RWPE2 (cell line): ENCODE measurements around the gene VRK3.
A peak's percentile ranks its signal among the peaks of the same experiment; 100 is the strongest.

ENCODE experiments used
- ATAC-seq: fragments of 200-7000 bp; cut with Tn5 transposase; 3 replicates; pipeline ENCODE4 v1.9.1; 2021; ENCODE audit warnings: low read depth
- DNase-seq: peaks from one replicate; pipeline ENCODE4 v3.0.0-alpha.2; 2020; ENCODE audit warnings: low spot score
- H3K27ac ChIP-seq: fragments of 450-650 bp; 2 replicates; pipeline ENCODE4 v1.5.1; 2017; ENCODE audit warnings: mild to moderate bottlenecking; ENCODE audit not compliant: poor library complexity, severe bottlenecking
- H3K27me3 ChIP-seq: fragments of 250-450 bp; sonication (Bioruptor Pico); 2 replicates; pipeline ENCODE4 v1.5.1; 2021; ENCODE audit warnings: mild to moderate bottlenecking, moderate library complexity; ENCODE audit not compliant: insufficient read depth, poor library complexity, severe bottlenecking
- H3K36me3 ChIP-seq: fragments of 250-450 bp; sonication (Bioruptor Pico); 2 replicates; pipeline ENCODE4 v1.5.1; 2020; ENCODE audit warnings: low read depth, mild to moderate bottlenecking, moderate library complexity
- H3K4me1 ChIP-seq: fragments of 250-450 bp; sonication (Bioruptor Pico); 2 replicates; pipeline ENCODE4 v1.5.1; 2021; ENCODE audit warnings: mild to moderate bottlenecking, moderate library complexity; ENCODE audit not compliant: insufficient read depth, poor library complexity, severe bottlenecking
- H3K4me3 ChIP-seq: fragments of 250-450 bp; sonication (Bioruptor Pico); 2 replicates; pipeline ENCODE4 v1.5.1; 2021; ENCODE audit warnings: mild to moderate bottlenecking, moderate library complexity; ENCODE audit not compliant: severe bottlenecking
- H3K9me3 ChIP-seq: fragments of 250-450 bp; sonication (Bioruptor Pico); 2 replicates; pipeline ENCODE4 v1.5.1; 2021; ENCODE audit warnings: mild to moderate bottlenecking, moderate library complexity; ENCODE audit not compliant: severe bottlenecking
- TF ChIP-seq, protein P1 (sequence below): fragments of 450-650 bp; IDR thresholded peaks from one replicate; pipeline ENCODE4 v1.5.1; 2017; ENCODE audit warnings: mild to moderate bottlenecking, moderate library complexity; ENCODE audit not compliant: poor library complexity, severe bottlenecking

Gene VRK3

GRCh38 chr19:49929611-49930482 lies 95.3 kb downstream of the VRK3 start:
- peak overlapping the region; percentile 78 for H3K27ac ChIP-seq
- ATAC-seq = peak; percentile 67
- no peaks in the 10 kb centered on the region for H3K9me3 ChIP-seq
- H3K36me3 ChIP-seq = peaks cover 42% of the 10 kb centered on the region
- H3K4me3 ChIP-seq = peak overlapping the region; percentile 70
- TF ChIP-seq, protein P1, sequence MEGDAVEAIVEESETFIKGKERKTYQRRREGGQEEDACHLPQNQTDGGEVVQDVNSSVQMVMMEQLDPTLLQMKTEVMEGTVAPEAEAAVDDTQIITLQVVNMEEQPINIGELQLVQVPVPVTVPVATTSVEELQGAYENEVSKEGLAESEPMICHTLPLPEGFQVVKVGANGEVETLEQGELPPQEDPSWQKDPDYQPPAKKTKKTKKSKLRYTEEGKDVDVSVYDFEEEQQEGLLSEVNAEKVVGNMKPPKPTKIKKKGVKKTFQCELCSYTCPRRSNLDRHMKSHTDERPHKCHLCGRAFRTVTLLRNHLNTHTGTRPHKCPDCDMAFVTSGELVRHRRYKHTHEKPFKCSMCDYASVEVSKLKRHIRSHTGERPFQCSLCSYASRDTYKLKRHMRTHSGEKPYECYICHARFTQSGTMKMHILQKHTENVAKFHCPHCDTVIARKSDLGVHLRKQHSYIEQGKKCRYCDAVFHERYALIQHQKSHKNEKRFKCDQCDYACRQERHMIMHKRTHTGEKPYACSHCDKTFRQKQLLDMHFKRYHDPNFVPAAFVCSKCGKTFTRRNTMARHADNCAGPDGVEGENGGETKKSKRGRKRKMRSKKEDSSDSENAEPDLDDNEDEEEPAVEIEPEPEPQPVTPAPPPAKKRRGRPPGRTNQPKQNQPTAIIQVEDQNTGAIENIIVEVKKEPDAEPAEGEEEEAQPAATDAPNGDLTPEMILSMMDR = no peak
- DNase-seq = peak; percentile 93
- no peaks in the 10 kb centered on the region for H3K27me3 ChIP-seq
- peaks cover 11% of the 10 kb centered on the region for H3K4me1 ChIP-seq

- TF ChIP-seq, protein P1 = no peak
- Histone ChIP-seq H3K9me3 (no peaks in the 10 kb centered on the region), H3K27ac (peak within 1 kb of the TSS; percentile 78), H3K27me3 (no peaks in the 10 kb centered on the region), H3K4me3 (peak within 1 kb of the TSS; percentile 70), H3K4me1 (peaks cover 11% of the 10 kb centered on the region), H3K36me3 (peaks cover 48% of the 10 kb centered on the region)
- DNase-seq (peak; percentile 87), ATAC-seq (peak; percentile 52)
Measured at GRCh38 chr19:49929121-49929610, 96.0 kb downstream of the VRK3 start, which contains the start of the genes ATF5 and NUP62. ATF5 (plus strand) TSS chr19:49929205; CDS start chr19:49930851, 1,646 bp downstream. NUP62 (minus strand) TSS chr19:49929504; CDS start chr19:49909807, 19,697 bp downstream.

DNA sequence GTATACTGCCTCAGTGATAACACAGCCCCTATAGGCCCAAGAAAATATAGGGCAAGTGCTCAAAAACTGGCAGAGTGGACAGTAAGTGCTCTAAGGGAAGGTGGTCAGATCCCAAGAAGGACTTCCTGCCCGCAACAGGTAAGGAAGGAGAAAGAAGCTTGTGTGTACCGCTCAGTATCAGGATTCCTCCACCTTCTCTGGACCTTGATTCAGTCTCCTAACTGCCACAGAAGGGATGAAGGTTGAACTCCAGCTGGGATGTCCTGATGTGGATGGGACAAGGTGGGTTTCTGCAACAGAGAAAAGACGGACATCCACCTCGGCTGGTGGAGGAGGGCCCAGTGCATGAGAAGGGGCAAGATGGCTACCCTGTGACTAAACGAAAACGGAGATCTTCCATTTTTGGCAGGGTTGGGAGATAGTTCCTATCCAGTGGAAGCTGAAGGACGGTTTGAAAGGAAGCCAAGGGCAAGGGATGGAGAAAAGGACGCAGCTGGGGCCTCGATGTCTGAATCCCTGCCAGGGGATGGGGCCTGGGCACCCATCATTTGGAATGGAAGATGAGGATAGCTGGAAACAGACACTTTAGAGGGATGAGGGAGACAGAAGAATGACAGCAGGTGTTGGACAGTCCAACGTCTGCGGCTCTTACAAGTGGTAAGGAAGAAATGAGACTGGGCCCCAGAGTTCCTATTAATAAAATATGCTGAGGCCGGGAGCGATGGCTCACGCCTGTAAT lies 97.5 kb downstream of the VRK3 start:
- peak overlapping the region; percentile 70 for H3K4me3 ChIP-seq

GRCh38 chr19:49926515-49926914 lies 98.7 kb downstream of the VRK3 start:
- Histone ChIP-seq H3K9me3 (no peaks in the 10 kb centered on the region), H3K36me3 (peaks cover 71% of the 10 kb centered on the region), H3K4me3 (no peak overlapping the region), H3K4me1 (peaks cover 6% of the 10 kb centered on the region), H3K27me3 (no peaks in the 10 kb centered on the region), H3K27ac (no peak overlapping the region)
- ATAC-seq (no peak), DNase-seq (no peak)
- TF ChIP-seq, protein P1 = no peak

More for the DNA sequence above, 97.5 kb downstream of the VRK3 start:
- TF ChIP-seq, protein P1 = no peak
- Histone ChIP-seq H3K9me3 (no peaks in the 10 kb centered on the region), H3K27me3 (no peaks in the 10 kb centered on the region), H3K27ac (peak overlapping the region; percentile 78), H3K4me1 (peaks cover 11% of the 10 kb centered on the region), H3K36me3 (peaks cover 62% of the 10 kb centered on the region)
- ATAC-seq = no peak
- no peak for DNase-seq
